Sigmoid colon (tissue), 4 donors: ENCODE results near the gene IFITM10.

Experiments used
- CTCF ChIP-seq, 4 experiments: fragments of 450-650 bp in 3 of 4; fragments of 200-600 bp in 1 of 4; IDR thresholded peaks; one replicate each; pipeline ENCODE4 v1.5.1; 2016 to 2019; ENCODE audit warnings: antibody characterized with exemption in 4 of 4, mild to moderate bottlenecking in 3 of 4, moderate library complexity in 2 of 4
- EP300 ChIP-seq, 4 donors: sonication (generic); formaldehyde crosslinking; IDR thresholded peaks; one replicate each; pipeline ENCODE4 v1.6.1; 2017; ENCODE audit warnings: antibody characterized with exemption in 4 of 4
- POLR2A ChIP-seq, 2 donors: fragments of 450-650 bp; IDR thresholded peaks; one replicate each; pipeline ENCODE4 v1.6.1; 2016; ENCODE audit warnings: antibody characterized with exemption in 2 of 2, mild to moderate bottlenecking in 2 of 2, moderate library complexity in 2 of 2
- POLR2AphosphoS5 ChIP-seq, 4 donors: sonication (generic); formaldehyde crosslinking; IDR thresholded peaks; one replicate each; pipeline ENCODE4 v1.6.1; 2017; ENCODE audit warnings: antibody characterized with exemption in 4 of 4

DNA sequence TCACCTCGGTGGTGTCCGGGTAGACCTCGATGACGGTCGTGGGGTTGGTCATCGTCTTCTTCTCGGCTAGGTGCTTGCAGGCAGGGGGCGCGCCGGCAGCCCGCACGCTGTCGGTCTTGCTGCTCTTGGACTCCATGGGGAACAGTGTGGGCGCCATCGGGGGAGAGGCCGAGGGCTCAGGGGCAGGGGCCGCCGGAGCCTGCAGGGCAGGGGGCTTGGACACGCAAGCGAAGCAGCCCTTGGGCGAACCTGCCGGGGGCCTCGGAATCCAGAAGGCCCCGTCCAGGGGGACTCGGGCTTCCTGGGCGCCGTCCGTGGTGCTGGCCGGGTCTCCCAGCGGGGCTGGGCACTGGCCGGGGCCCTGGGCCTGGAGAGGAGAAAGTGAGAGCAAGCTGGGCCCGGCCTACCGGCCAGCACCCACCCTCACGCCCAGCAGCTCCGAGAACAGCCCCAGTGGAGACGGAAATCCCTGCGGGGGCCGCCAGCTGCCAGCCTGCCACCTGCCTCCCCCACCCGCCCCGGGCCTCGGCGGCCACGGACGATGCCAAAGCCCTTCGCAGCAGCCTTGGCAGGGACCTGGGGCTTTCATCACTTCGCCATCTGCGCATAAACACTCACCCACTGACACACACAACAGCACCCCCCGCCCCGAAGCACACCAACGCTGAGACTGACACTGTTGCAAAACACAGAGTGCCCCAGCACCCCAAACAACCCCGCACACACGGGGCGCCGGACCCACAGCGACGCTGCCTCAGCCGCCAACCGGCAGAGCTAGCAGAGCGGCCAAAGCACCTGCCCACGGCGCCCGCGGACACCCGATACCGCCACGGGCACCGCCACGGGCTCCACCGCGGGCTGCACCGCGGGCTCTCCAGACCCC lies 2.4 kb downstream of the IFITM10 start:
- TF ChIP-seq CTCF (IDR thresholded peaks at IDR 0.05) (no peak), POLR2AphosphoS5 (IDR thresholded peaks at IDR 0.05) (no peak), POLR2A (IDR thresholded peaks at IDR 0.05) (no peak), EP300 (IDR thresholded peaks at IDR 0.05) (no peak)
